GM19467 (cell line): Measurements from ENCODE around the gene KRTAP10-4.
"Not testable (repeated sequence)": the region's sequence is repeated elsewhere in the genome, so short reads cannot be mapped to it uniquely, and the experiment has no call there.

ENCODE experiments used
- ATAC-seq: cut with Tn5 transposase; IDR thresholded peaks from one replicate; pipeline ENCODE4 v1.9.1; 2021; ENCODE audit warnings: mild to moderate bottlenecking, moderate library complexity; ENCODE audit not compliant: unreplicated experiment

The KRTAP10-4 gene

DNA sequence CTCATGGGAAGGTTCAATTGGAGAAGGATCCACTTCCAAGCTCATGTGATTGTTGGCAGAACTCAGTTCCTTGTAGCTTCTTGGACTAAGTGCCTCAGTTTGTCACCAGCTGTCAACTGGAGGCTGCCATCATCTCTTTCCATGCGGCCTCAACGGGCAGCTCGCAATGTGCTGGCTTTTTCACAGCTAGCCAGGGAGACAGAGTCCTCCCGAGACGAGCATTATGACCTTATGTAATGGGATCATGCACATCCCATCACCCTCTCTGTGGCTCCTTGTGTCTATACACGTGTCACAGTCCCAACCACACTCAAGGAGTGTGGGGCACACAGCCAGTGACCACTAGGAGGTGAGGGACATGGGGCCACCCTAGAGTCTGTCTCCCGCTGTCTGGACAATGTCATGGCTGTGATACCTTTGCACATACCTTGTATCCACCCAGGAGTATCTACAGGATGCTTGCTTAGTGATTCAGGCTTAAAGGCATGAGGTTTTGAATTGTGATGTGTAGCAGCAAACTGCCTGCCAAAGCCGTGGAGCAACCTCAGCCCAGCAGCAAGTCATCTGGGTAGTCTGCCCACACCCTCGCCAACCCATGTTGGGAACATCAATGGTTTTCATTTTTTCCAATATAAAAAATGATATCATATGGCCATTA is 22.7 kb downstream of the KRTAP10-4 start:
- no peak for ATAC-seq

DNA sequence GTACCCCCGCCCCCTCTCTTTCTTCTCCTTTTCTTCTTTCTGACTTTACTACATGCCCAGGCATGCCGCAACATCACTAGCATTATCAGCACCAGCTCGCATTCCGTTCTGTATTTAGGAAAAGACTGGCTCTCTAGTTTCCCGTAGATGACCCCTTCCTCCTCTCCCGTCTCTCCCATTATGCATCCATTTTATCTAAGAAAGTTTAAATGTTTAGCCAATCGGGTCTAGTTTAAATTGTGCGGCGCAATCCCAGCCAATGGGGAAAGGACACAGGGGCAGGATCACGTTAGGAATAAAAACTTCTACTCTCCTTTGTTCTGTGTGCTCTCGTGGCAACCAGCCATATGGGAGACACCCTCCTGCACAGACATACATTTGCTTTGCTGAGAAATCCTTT is 24.5 kb downstream of the KRTAP10-4 start:
- no peak for ATAC-seq

DNA sequence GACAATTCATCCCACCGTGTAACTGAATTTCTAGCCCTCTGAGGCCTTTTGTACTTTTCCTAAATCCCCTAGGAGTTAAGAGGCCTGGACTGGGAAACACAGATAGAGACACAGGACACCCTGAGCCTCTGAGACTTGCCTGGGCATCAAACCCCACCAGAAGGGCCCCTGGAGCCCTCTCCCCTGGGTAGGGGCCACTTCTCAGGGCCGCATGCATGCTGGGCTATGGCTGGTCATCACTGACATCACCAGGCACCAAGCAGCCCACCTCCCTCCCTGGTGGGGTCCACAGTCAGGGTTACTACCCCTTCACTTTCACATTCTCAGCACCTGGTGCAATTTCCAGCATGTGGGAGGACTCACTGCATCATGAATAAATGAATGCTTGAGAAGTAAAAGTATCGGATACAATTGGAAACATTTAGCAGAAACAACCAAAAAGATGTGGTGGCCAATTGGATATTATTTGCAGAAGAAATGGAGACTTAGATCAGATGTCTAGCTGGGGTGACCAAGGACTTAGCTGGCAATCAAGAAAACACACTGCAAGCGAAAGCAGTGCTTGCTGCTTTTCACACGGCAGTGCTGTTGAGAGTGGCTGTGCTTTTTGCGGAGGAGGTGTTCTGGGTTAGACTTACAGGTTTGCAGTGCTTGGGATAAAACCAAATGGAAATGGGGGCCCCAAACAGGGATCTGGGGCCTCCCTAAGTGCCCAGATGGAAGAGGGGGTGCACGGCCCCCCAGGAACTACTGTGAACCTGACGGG is 25.9 kb downstream of the KRTAP10-4 start:
- no peak for ATAC-seq

DNA sequence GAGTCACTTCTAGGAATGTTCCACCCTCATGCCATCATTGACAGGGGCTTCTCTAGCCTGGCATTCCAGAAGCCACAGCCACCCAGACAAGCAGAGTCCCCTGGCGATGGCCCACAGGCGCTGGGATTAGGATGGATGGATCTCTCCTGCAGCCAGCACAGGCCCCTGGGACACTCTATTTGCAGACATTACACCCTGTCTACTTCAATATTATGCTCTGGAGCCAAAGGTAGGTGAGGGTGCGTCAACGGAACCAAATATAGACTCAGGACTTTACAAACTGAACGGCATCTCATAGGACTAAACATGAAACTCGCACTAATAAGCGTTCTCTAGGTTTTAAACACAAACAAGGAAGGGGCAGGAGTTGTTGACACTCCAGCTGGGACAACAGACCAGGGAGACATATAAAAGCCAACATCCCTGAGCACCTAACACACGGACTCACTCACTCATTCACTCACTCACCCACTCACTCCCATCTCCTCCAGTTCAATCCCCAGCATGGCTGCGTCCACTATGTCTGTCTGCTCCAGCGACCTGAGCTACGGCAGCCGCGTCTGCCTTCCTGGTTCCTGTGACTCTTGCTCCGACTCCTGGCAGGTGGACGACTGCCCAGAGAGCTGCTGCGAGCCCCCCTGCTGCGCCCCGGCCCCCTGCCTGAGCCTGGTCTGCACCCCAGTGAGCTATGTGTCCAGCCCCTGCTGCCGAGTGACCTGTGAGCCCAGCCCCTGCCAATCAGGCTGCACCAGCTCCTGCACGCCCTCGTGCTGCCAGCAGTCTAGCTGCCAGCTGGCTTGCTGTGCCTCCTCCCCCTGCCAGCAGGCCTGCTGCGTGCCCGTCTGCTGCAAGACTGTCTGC is 26.8 kb downstream of the KRTAP10-4 start, which contains the start of gene KRTAP10-7:
Gene KRTAP10-7, plus strand, starts transcription at position 480 of the 861 bp plus-strand sequence. Its CDS starts 25 bp downstream, at position 505.
- not testable (repeated sequence) for ATAC-seq

DNA sequence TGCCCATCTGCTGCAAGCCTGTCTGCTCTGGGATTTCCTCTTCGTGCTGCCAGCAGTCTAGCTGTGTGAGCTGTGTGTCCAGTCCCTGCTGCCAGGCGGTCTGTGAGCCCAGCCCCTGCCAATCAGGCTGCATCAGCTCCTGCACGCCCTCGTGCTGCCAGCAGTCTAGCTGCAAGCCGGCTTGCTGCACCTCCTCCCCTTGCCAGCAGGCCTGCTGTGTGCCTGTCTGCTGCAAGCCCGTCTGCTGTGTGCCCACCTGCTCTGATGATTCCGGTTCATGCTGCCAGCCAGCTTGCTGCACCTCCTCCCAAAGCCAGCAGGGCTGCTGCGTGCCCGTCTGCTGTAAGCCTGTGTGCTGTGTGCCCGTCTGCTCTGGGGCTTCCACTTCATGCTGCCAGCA is 27.6 kb downstream of the KRTAP10-4 start:
- not testable (repeated sequence) for ATAC-seq

DNA sequence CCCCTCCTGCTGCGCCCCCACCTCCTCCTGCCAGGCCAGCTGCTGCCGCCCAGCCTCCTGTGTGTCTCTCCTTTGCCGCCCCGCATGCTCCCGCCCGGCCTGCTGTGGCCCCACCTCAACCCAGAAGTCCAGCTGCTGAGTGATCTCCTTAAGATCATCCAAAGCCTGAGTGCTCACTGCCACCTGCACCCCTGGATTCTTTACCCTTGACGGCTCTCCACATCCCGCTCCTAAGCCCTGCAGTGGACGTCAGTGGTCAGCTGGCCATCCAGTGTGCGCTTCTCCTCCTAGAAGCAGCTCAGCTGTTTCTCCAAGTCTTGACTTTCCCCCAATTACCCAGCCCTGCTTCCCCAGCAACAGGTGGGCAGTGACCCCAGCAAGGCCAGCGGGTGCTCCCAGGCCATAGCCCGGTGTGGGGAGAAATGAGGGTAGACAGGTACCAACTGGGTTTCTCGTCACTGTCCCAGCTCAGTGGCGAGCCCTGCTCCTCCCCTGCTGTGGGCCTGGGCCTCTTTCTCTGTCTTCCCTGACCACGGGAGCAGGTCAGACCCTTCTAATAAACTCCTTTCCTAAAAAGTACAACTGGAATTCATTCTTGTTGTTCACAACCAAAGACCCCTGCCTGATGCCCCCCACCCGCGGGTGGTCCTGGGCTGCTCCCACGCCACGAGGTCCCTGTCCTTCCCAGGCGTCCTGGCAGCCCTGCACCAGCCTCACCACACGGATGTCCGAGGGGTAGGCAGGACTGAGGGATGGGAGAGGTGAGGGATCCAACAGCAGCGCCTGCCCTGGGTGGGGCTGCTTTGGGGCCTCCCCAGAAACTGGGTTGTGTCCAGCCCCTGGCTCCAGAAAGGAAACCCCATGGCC is 28.3 kb downstream of the KRTAP10-4 start:
- ATAC-seq = no peak

DNA sequence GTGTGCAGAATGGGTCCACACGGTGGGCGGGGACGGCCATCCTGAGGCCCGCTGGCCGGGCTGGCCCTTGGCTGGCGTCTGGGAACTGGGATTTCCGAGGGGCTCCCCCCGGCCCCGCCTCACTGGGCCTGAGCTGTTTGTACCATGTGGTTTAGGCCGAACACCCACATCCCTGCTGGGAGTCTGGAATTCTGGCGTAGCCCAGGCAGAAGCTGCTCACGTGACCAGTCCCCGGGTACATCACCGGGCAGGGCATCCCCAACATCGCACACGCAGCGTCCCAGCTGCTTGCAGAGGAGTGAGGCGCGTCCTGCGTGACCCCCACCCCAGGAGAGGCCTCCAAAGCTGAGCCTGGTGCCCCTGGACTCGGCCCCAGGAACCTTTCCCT is 28.9 kb downstream of the KRTAP10-4 start:
- ATAC-seq = no peak

DNA sequence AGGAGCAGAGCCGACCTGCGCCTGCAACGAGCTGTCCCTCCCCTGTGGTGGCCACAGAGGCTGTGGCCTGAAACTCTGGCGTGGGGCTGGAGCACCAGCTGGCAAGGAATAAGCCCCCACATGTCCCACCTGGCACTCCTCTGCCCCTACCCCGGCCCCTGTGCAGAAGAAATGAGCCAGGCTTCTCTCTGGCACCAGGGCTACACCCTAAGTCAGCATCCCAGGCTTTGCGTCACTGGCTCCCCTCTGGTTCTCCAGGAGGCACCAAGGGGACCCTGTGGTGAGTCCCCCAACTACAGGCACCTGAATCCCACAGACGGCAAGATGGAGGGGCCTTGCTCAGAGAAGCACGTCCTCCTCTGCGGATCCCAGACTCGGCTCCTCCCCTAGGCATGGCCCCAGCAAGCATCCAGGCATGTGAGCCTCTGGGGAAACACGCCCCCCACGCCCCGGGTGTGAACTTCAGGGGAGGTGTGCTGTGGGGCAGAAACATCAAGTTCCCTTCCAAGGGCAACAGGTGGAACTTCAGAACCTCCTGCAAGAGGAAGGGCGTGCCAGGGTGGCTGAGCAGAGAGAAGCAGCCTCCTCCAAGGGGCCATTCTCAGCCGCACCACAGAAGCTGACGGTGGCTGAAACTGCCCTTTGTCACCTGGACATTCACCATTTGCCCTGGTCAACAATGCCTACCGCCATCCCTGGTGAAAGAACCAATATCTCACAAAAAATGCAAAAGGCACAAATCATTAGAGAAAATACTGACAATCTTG is 29.8 kb downstream of the KRTAP10-4 start:
- no peak for ATAC-seq

DNA sequence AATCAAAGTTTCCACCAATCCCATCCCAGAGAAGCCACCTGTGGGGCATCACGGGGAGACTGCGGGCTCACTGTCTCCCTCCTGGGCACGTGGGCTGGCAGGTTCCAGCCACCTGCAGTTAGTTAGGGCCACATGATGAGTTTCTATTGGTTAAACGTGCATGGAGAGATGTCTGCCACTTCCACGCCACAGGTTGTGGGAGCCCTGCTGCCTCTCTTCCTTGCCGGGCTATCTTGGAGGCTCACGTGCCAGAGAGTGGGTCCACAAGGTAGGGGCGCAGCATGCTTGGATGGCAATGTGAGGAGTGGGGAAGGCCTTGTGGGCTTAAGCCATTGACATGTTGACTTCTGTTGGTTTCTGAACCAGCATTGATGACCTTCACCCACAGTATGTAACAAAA is 30.4 kb downstream of the KRTAP10-4 start:
- ATAC-seq = no peak

DNA sequence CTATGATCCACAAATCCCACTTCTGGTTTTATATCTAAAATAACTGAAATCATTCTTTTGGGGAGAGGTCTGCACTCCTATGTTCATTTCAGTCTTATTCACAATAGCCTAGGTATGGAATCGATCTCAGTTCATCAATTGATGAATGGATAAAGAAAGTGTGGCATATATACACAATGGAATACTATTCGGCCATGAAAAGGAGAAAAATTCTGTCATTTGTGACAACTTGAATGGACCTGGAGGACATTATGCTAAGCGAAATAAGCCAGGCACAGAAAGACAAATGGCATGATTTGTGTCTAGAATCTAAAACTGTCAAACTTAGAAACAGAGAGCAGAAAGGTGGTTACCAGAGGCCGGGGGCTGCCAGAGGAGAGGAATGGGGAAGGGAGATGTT is 33.0 kb downstream of the KRTAP10-4 start:
- ATAC-seq = no peak

DNA sequence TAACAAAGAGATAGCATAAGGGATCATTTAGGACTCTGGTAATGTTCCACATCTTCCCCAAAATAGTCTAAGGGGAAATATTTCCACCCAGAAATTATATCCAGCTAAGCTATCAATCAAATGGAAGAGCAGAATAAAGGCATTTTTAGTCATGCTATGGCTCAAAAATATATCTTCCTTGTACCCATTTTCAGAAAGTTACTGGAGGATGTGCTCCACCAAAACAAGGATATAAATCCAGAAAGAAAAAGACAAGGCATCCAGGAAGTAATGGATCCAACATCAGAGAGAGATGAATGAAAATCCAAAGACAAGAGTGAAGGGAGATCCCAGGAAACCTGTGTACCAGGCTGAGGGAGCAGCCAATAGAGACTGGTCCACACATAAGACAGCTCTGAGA is 35.7 kb downstream of the KRTAP10-4 start:
- ATAC-seq = no peak

DNA sequence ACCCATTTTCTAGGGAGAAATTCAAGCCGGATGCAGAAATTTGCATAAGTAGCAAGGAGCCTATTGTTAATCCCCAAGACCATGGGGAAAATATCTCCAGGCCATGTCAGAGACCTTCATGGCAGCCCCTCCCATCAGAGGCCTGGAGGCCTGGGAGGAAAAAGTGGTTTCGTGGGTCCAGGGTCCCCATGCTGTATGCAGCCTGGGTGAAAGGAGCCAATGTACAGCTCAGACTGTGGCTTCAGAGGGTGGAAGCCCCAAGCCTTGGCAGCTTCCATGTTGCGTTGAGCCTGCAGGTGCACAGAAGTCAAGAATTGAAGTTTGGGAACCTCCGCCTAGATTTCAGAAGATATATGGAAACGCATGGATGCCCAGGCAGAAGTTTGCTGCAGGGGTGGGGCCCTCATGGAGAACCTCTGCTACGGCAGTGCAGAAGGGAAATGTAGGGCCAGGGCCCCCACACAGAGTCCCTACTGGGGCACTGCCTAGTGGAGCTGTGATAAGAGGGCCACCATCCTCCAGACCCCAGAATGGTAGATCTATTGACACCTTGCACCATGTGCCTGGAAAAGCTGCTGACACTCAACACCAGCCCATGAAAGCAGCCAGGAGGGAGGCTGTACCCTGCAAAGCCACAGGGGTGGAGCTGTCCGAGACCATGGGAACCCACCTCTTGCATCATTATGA is 36.8 kb downstream of the KRTAP10-4 start:
- not testable (repeated sequence) for ATAC-seq

DNA sequence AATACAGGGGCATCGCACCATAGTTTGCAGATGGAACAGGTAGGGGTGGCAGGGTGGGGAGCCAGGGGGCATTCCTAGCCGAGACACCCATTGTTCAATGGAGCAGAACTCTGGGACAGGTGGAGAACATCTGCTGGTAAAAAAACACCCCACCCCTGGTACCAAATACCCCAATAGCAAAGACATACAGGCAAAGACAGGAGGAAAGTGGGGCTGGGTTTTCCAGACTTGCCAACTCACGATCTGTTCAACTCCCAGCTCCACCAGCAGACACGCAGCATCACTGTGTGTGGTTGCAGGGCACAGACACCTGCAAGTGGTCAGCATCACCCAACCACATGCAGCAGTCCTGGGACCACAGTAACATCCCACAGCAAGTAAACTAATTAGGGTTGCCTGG is 38.0 kb downstream of the KRTAP10-4 start:
- ATAC-seq = no peak

DNA sequence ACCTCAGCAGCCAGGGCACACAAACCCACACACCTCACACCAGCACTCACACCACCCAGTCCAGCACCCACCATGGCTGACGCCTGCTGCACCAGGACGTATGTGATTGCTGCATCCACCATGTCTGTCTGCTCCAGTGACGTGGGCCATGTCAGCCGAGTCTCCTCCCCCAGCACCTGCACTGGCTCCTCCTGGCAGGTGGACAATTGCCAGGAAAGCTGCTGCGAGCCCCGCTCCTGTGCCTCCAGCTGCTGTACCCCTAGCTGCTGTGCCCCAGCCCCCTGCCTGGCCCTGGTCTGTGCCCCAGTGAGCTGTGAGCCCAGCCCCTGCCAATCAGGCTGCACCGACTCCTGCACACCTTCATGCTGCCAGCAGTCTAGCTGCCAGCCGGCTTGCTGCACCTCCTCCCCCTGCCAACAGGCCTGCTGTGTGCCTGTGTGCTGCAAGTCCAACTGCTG is 38.5 kb downstream of the KRTAP10-4 start, which contains the start of gene KRTAP10-8:
Gene KRTAP10-8, plus strand, starts transcription at position 51 of the 458 bp plus-strand sequence. Its CDS starts 22 bp downstream, at position 73.
- ATAC-seq = no peak

DNA sequence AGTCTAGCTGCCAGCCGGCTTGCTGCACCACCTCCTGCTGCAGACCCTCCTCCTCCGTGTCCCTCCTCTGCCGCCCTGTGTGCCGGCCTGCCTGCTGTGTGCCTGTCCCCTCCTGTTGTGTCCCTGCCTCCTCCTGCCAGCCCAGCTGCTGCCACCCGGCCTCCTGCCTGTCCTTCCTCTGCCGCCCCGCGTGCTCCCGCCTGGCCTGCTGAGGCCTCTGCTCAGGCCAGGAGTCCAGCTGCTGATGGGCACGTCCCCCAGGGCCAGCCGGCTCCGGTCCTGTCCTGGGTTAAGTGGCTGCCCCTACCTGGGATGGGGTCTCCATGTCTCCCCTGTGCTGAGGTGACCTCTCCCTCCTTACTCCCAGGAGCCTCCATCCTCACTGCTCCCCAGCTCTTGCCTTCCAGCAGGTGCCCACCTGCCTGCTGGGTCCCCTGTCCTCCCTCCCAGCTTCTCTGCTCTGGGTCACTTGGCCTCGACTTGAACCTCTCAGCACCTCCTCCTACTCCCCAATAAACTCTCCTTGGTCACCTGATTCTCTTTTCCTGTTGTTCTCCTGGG is 39.2 kb downstream of the KRTAP10-4 start:
- ATAC-seq = no peak

DNA sequence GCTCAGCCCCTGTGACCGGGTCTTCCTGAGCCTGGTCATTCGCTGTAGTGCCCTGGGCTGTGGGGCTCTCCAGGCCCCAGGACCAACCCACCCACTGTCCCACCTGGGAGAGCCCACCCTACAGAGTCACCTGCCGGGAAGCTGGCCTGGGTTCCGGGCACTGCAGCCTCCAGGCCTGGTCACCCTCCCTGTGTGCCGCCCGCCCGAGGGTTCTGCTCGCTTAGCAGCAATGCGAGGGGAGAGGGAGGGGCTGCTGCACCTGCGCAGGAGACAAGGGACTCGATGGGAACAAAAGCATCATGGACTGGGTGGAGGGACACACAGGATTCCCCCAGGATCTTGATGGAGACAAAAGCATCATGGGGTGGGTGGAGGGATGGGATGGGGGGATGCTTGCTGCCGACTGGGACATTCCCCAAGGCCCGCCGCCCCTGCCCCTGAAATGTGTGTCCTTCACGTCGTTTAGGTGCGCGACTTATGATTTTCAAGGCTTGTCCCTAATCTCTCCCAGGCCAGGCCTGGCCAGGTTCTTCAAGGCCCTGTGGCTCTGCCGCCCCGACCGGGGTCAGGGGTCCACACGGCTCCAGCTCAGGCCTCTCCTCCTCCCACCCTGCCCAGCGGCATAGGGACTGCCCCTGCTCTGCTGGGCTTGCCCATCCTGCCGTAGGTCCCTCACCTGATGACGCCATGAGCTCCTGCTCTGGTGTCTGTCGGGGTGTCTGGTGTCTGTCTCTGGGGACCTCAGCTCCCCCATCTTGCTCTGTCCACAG is 40.0 kb downstream of the KRTAP10-4 start:
- ATAC-seq = no peak

DNA sequence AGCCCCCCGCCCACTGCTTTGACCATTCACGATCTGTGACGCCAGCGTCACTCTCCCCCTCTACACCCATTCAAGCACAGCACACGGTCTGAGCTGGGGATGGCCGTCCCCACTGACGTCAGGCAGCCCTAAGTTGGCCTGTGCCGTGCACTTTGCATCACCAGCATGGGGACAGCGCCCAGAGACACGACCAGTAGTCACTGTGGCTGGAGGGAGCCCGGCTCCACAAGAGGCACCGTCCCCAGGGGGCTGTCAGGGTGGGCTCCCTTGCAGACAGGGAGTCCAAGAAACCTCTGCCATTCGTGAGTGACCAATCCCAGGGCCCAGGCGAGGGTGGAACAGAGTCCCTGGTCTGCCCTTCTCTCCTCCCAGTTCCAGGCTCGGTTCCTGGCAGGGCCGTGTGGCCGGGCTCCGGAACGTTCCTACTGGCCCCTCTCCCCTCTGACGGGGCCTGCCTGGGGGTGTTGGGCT is 40.7 kb downstream of the KRTAP10-4 start:
- ATAC-seq = no peak

DNA sequence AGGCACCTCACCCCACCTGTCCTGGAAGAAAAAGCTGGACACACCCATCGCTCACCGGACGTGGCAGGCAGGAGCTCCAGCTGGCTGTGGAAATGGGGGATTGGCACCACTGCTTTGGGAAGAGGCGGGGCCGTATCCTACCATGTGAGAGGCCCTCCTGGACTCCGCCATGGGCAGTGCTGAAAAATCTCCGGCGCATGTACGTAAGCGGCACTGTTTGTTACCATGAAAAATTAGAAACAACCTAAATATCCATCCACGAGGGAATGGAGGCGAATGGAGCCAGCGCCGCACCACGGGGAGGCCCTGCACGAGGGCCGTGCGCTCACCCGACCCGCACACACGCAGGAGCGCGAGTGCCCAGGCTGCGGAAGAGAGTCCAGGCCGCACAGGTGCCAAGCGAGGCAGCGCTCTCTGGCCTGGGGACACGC is 41.4 kb downstream of the KRTAP10-4 start:
- no peak for ATAC-seq
